CD8-positive, alpha-beta memory T cell (primary cell): ENCODE measurements around the gene ERRFI1. TPM values are rescaled to one million over a fixed set of nuclear protein-coding genes. Genes with fewer than 3 reads are reported as not detected.
"Not testable (repeated sequence)": the region's sequence is repeated elsewhere in the genome, so short reads cannot be mapped to it uniquely, and the experiment has no call there.

ENCODE experiments used
- CTCF ChIA-PET: fragments of 350-600 bp; sonication (Branson Sonifier 250); formaldehyde crosslinking; loops from one replicate; lab custom pipeline; 2021; ENCODE audit warnings: antibody characterized with exemption; lab: Charles Lee
- POLR2A ChIA-PET: fragments of 350-600 bp; sonication (Branson Sonifier 250); formaldehyde crosslinking; loops from one replicate; lab custom pipeline; 2021; ENCODE audit warnings: antibody characterized with exemption; lab: Charles Lee
- DNase-seq, 5 donors: peaks; one replicate each; pipeline versions ENCODE4 v3.0.0 to v3.0.0-alpha.2; 2020 to 2022; ENCODE audit warnings: mixed read lengths in 1 of 5
- H3K27ac ChIP-seq: one replicate; pipeline ENCODE4 v1.7.0; 2013; ENCODE audit warnings: low read depth, mild to moderate bottlenecking, low read length, moderate library complexity
- H3K27me3 ChIP-seq: 2 replicates; pipeline ENCODE4 v1.7.0; 2013; ENCODE audit warnings: low read length, mild to moderate bottlenecking; ENCODE audit not compliant: insufficient read depth, poor library complexity, severe bottlenecking
- H3K36me3 ChIP-seq: 2 replicates; pipeline ENCODE4 v1.7.0; 2013; ENCODE audit warnings: mild to moderate bottlenecking, low read length, moderate library complexity; ENCODE audit not compliant: insufficient read depth
- H3K4me1 ChIP-seq: 2 replicates; pipeline ENCODE4 v1.7.0; 2013; ENCODE audit warnings: mild to moderate bottlenecking, low read length, moderate library complexity; ENCODE audit not compliant: insufficient read depth
- H3K4me3 ChIP-seq: 2 replicates; pipeline ENCODE4 v1.7.0; 2013; ENCODE audit warnings: mild to moderate bottlenecking, low read length
- H3K9me3 ChIP-seq: 2 replicates; pipeline ENCODE4 v1.7.0; 2013; ENCODE audit warnings: mild to moderate bottlenecking, low read length
- H3K27ac Mint-ChIP-seq, 8 donors: one replicate each; pipeline ENCODE4 v1.8.0; 2020 to 2021; ENCODE audit warnings: mixed read lengths in 8 of 8, mild to moderate bottlenecking in 6 of 8, inconsistent platforms in 3 of 8, moderate library complexity in 3 of 8
- H3K27me3 Mint-ChIP-seq, 2 donors: one replicate each; pipeline ENCODE4 v1.8.0; 2020 to 2021; ENCODE audit warnings: mixed read lengths in 2 of 2, mild to moderate bottlenecking in 1 of 2, moderate library complexity in 1 of 2
- H3K36me3 Mint-ChIP-seq, 3 donors: one replicate each; pipeline ENCODE4 v1.8.0; 2020 to 2021; ENCODE audit warnings: mixed read lengths in 3 of 3, inconsistent platforms in 1 of 3, mild to moderate bottlenecking in 1 of 3
- H3K4me1 Mint-ChIP-seq, 3 donors: one replicate each; pipeline ENCODE4 v1.8.0; 2020 to 2021; ENCODE audit warnings: mixed read lengths in 3 of 3, inconsistent platforms in 1 of 3, mild to moderate bottlenecking in 1 of 3
- H3K4me3 Mint-ChIP-seq, 7 donors: one replicate each; pipeline ENCODE4 v1.8.0; 2020 to 2021; ENCODE audit warnings: mixed read lengths in 7 of 7, mild to moderate bottlenecking in 6 of 7, moderate library complexity in 4 of 7, inconsistent platforms in 2 of 7
- H3K9me3 Mint-ChIP-seq, 5 donors: one replicate each; pipeline ENCODE4 v1.8.0; 2020 to 2022; ENCODE audit warnings: mixed read lengths in 5 of 5, mild to moderate bottlenecking in 3 of 5, moderate library complexity in 2 of 5, inconsistent platforms in 1 of 5
- polyA plus RNA-seq: library from polyadenylated mRNA; unstranded; fragments of 300-500 nt; fragmentation: Illumina TruSeq; gene quantifications from one replicate; pipeline ENCODE4 v1.2.3, GENCODE V29; 2021
- total RNA-seq, 2 experiments: library from RNA; stranded (reverse); gene quantifications; one replicate each; pipeline ENCODE4 v1.2.3, GENCODE V29; 2021

The ERRFI1 gene
- total and polyA plus RNA-seq, 3 experiments from 2014 or later = 1.1 to 3.8 (median 3.5) TPM

- H3K36me3 Mint-ChIP-seq = peaks cover 4 to 63% (median 12%) of the 10 kb centered on the region in 3 donors
- H3K9me3 Mint-ChIP-seq, H3K9me3 ChIP-seq, H3K27ac ChIP-seq, CTCF ChIA-PET, H3K27me3 Mint-ChIP-seq, H3K4me3 ChIP-seq, DNase-seq, H3K27me3 ChIP-seq: not testable (repeated sequence)
- peak overlapping the region; percentile 11 to 99 (median 73) for H3K4me3 Mint-ChIP-seq
- Histone ChIP-seq H3K36me3 (peaks cover 31% of the 10 kb centered on the region), H3K4me1 (peaks cover 50% of the 10 kb centered on the region)
- POLR2A ChIA-PET = interaction anchor here (0.6 kb wide), 1 partner anchor 557 kb away, joined by 15 read pairs; no protein-coding TSS in a partner anchor
- peak overlapping the region in 7 of 8 donors; percentile 39 to 98 (median 76) for H3K27ac Mint-ChIP-seq
- peaks cover 63 to 84% (median 79%) of the 10 kb centered on the region in 3 donors for H3K4me1 Mint-ChIP-seq
Observed at GRCh38 chr1:7963841-7964240, 62.3 kb downstream of the ERRFI1 start.

GRCh38 chr1:7963378-7963730 is 62.8 kb downstream of the ERRFI1 start:
- POLR2A ChIA-PET = interaction anchor here (0.6 kb wide), 1 partner anchor 557 kb away, joined by 15 read pairs; no protein-coding TSS in a partner anchor
- peaks cover 4 to 60% (median 12%) of the 10 kb centered on the region in 3 donors for H3K36me3 Mint-ChIP-seq
- Histone ChIP-seq H3K36me3 (peaks cover 28% of the 10 kb centered on the region), H3K4me1 (peaks cover 50% of the 10 kb centered on the region)
- DNase-seq, H3K9me3 Mint-ChIP-seq, H3K9me3 ChIP-seq, H3K27me3 Mint-ChIP-seq, H3K27ac ChIP-seq, H3K27me3 ChIP-seq, H3K4me3 ChIP-seq, CTCF ChIA-PET: not testable (repeated sequence)
- H3K4me3 Mint-ChIP-seq = peak overlapping the region; percentile 46 to 99 (median 91)
- peaks cover 63 to 82% (median 77%) of the 10 kb centered on the region in 3 donors for H3K4me1 Mint-ChIP-seq
- H3K27ac Mint-ChIP-seq = peak overlapping the region in 6 of 8 donors; percentile 39 to 98 (median 92)

- Mint-ChIP-seq H3K27ac (peak overlapping the region; percentile 89 to 98 (median 96)), H3K27me3 (peaks cover 0 to 1% of the 10 kb centered on the region in 2 donors), H3K4me1 (peaks cover 63 to 82% (median 77%) of the 10 kb centered on the region in 3 donors), H3K9me3 (no peaks in the 10 kb centered on the region), H3K36me3 (peaks cover 4 to 60% (median 12%) of the 10 kb centered on the region in 3 donors), H3K4me3 (peak overlapping the region; percentile 90 to 99 (median 96))
- POLR2A ChIA-PET = interaction anchor here (0.6 to 1.6 kb wide), 7 partner anchors 9 to 902 kb away, joined by 3 to 6 read pairs (median 3); no protein-coding TSS in a partner anchor
- H3K4me3 ChIP-seq = peak overlapping the region; percentile 56
- CTCF ChIA-PET = interaction anchor here (1.6 kb wide), 1 partner anchor 13 kb away, joined by 5 read pairs; no protein-coding TSS in a partner anchor
- no peaks in the 10 kb centered on the region for H3K27me3 ChIP-seq
- H3K27ac ChIP-seq = peak overlapping the region; percentile 88
- no peaks in the 10 kb centered on the region for H3K9me3 ChIP-seq
- H3K36me3 ChIP-seq = peaks cover 28% of the 10 kb centered on the region
- H3K4me1 ChIP-seq = peaks cover 50% of the 10 kb centered on the region
- no peak for DNase-seq
Observed at GRCh38 chr1:7962636-7963377, 63.3 kb downstream of the ERRFI1 start.

GRCh38 chr1:7962014-7962335 is 64.1 kb downstream of the ERRFI1 start:
- peak overlapping the region; percentile 90 to 99 (median 96) for H3K4me3 Mint-ChIP-seq
- peak overlapping the region; percentile 89 to 98 (median 96) for H3K27ac Mint-ChIP-seq
- H3K4me1 Mint-ChIP-seq = peaks cover 60 to 79% (median 74%) of the 10 kb centered on the region in 3 donors
- Histone ChIP-seq H3K4me3 (peak overlapping the region; percentile 56), H3K27me3 (no peaks in the 10 kb centered on the region), H3K36me3 (peaks cover 21% of the 10 kb centered on the region), H3K4me1 (peaks cover 50% of the 10 kb centered on the region), H3K9me3 (no peaks in the 10 kb centered on the region), H3K27ac (peak overlapping the region; percentile 88)
- peaks cover 0 to 1% of the 10 kb centered on the region in 2 donors for H3K27me3 Mint-ChIP-seq
- H3K9me3 Mint-ChIP-seq = no peaks in the 10 kb centered on the region
- CTCF ChIA-PET = interaction anchor here (1.1 to 1.6 kb wide), 2 partner anchors 14 to 21 kb away, joined by 3 to 5 read pairs; no protein-coding TSS in a partner anchor
- peak in 1 of 5 donors; percentile 22 for DNase-seq
- H3K36me3 Mint-ChIP-seq = peaks cover 4 to 52% (median 9%) of the 10 kb centered on the region in 3 donors
- POLR2A ChIA-PET = interaction anchor here (0.6 to 1.6 kb wide), 6 partner anchors 8 to 54 kb away, joined by 3 to 6 read pairs (median 3); no protein-coding TSS in a partner anchor

Other genes starting within 250 kb of the ERRFI1 start
- 1 to 10 TPM; 4.7 TPM for gene PER3, start 242.0 kb downstream of the ERRFI1 start, total RNA-seq
- 6.3 TPM for gene PER3, start 242.0 kb downstream of the ERRFI1 start, polyA plus RNA-seq
- under 1 TPM in 1 of 2 experiments, not detected in 1; 0.27 TPM for gene UTS2, start 173.2 kb downstream of the ERRFI1 start, total RNA-seq
- gene UTS2, start 173.2 kb downstream of the ERRFI1 start, polyA plus RNA-seq = 10.0 TPM
- 100 to 1,000 TPM; 273 to 279 TPM for gene TNFRSF9, start 85.5 kb downstream of the ERRFI1 start, total RNA-seq
- 14.4 TPM for gene TNFRSF9, start 85.5 kb downstream of the ERRFI1 start, polyA plus RNA-seq
- gene PARK7, start 64.6 kb downstream of the ERRFI1 start, total RNA-seq = 100 to 1,000 TPM; 583 to 628 TPM
- 396 TPM for gene PARK7, start 64.6 kb downstream of the ERRFI1 start, polyA plus RNA-seq